Urinary bladder (tissue), 4 donors: ENCODE data around the gene RFX4. TPM values are rescaled to one million over a fixed set of nuclear protein-coding genes. Genes with fewer than 3 reads are reported as not detected.
"Not testable (repeated sequence)": the region's sequence is repeated elsewhere in the genome, so short reads cannot be mapped to it uniquely, and the experiment has no call there.

Source experiments
- DNase-seq: peaks from one replicate; pipeline ENCODE4 v3.0.0-alpha.2; 2015; ENCODE audit errors: extremely low spot score
- H3K27ac ChIP-seq: one replicate; pipeline ENCODE4 v1.5.1; 2013; ENCODE audit warnings: low read depth, mild to moderate bottlenecking, moderate library complexity
- H3K36me3 ChIP-seq: one replicate; pipeline ENCODE4 v1.6.1; 2013; ENCODE audit warnings: mild to moderate bottlenecking, moderate library complexity; ENCODE audit not compliant: insufficient read depth
- H3K4me1 ChIP-seq: one replicate; pipeline ENCODE4 v1.6.1; 2013; ENCODE audit warnings: mild to moderate bottlenecking, moderate library complexity; ENCODE audit not compliant: insufficient read depth
- H3K4me3 ChIP-seq: one replicate; pipeline ENCODE4 v1.5.1; 2013; ENCODE audit warnings: low read depth, low read length
- WGBS: extraction: QIAGEN DNeasy Blood & Tissue Kit; methylation state at CpG from one replicate; pipeline ENCODE4 v1.1.7; 2013; 5-methylcytosine and 5-hydroxymethylcytosine counted together
- polyA plus RNA-seq: library from polyadenylated mRNA; stranded (reverse); fragments of 200-250 nt; gene quantifications from one replicate; pipeline ENCODE4 v1.2.3, GENCODE V29; 2013
- total RNA-seq: library from RNA; depleted of rRNA; stranded (reverse); fragments of >200 nt; gene quantifications from one replicate; pipeline ENCODE4 v1.2.3, GENCODE V29; 2014
- donor health status: healthy with polysubstance abuse.
- donor health status: healthy.

The RFX4 gene
- total and polyA plus RNA-seq, 2 donors: not detected

DNA sequence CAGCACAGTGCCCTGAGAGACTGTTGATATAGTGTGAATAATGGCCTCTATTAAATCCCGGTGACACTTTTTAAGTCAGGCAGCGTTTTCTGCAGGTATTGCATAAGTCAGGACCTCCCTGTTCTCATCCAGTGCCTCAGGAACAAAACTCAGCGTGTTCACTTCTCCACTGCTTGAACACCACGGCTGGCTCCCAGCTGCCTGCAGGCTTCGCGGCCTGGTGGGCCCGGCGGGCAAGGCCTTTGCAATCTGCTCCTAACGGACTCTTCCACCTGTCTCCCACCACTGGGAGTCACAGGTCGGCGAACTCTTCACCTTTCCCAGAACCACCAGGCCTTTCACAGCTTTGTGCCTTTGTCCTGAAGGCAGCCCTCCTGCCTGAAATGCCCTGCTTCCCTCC, 18.7 kb downstream of the RFX4 start:
- H3K27ac ChIP-seq: no peak overlapping the region
- DNase-seq: no peak
- no peak overlapping the region for H3K4me3 ChIP-seq
- H3K36me3 ChIP-seq: no peaks in the 10 kb centered on the region
- WGBS: 82% methylated on average over 11 of the region's 11 CpGs
- no peaks in the 10 kb centered on the region for H3K4me1 ChIP-seq

- DNase-seq: no peak
- H3K27ac ChIP-seq: no peak overlapping the region
- H3K4me3 ChIP-seq: no peak overlapping the region
- WGBS: 88% methylated on average over 4 of the region's 4 CpGs
- H3K4me1 ChIP-seq: no peaks in the 10 kb centered on the region
- H3K36me3 ChIP-seq: no peaks in the 10 kb centered on the region
These were observed 19.3 kb downstream of the RFX4 start for GRCh38 chr12:106602076-106602475.

- no peaks in the 10 kb centered on the region for H3K36me3 ChIP-seq
- no peak for DNase-seq
- no peak overlapping the region for H3K27ac ChIP-seq
- 84% methylated on average over 2 of the region's 2 CpGs for WGBS
- H3K4me3 ChIP-seq: no peak overlapping the region
- H3K4me1 ChIP-seq: no peaks in the 10 kb centered on the region
These were observed 22.4 kb downstream of the RFX4 start for GRCh38 chr12:106605254-106605653.

GRCh38 chr12:106620588-106620987, 37.8 kb downstream of the RFX4 start:
- H3K27ac ChIP-seq, H3K4me3 ChIP-seq, H3K36me3 ChIP-seq, H3K4me1 ChIP-seq, DNase-seq: not testable (repeated sequence)
- WGBS: 93% methylated on average over 5 of the region's 5 CpGs

- Histone ChIP-seq H3K27ac (no peak overlapping the region), H3K4me1 (no peaks in the 10 kb centered on the region), H3K36me3 (no peaks in the 10 kb centered on the region), H3K4me3 (no peak overlapping the region)
- no peak for DNase-seq
These were observed 43.2 kb downstream of the RFX4 start for GRCh38 chr12:106625976-106626375.

- Histone ChIP-seq H3K36me3 (no peaks in the 10 kb centered on the region), H3K4me1 (no peaks in the 10 kb centered on the region), H3K4me3 (no peak overlapping the region), H3K27ac (no peak overlapping the region)
- no peak for DNase-seq
- 50% methylated on average over 12 of the region's 12 CpGs for WGBS
These were observed 47.2 kb downstream of the RFX4 start for GRCh38 chr12:106629797-106630659.

DNA sequence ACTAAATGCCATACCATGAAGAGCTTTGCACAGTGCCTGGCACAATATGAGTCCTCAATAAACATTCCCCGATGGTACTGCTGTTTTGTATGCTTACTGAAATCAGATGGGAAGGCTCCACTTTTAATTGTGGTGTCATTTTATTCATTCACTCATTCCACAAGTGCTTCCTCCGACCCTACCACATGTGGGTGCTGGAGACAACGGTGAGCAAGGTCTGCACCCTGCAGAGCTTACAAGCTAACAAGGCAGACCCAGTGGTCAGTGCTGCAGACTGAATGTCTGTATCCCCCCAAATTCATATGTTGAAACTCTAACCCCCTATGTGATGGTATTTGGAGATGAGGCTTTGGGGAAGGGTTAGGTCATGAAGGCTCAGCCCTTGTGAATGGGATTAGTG, 48.3 kb downstream of the RFX4 start:
- DNase-seq: no peak
- H3K27ac ChIP-seq: no peak overlapping the region
- H3K4me1 ChIP-seq: no peaks in the 10 kb centered on the region
- no peak overlapping the region for H3K4me3 ChIP-seq
- H3K36me3 ChIP-seq: no peaks in the 10 kb centered on the region
- 78% methylated on average over 3 of the region's 3 CpGs for whole genome bisulfite sequencing

DNA sequence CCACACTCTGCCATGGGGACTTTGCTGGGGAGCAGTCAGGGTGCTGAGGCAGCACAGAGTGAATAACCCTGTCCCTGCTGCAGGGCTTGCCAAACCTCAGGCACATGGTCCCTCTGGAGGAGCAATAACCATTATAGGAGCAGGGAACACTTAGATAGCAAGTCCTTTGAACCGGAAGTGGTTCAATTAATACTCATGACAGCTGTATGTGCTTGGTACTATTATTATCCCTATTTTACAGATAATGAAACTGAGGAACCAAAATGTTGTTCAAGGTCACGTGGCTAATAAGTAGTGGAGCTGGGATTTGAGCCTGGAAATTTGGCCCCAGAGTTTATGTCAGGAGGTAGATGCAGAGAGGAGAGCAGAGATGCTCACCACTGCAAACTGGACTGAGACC, 49.0 kb downstream of the RFX4 start:
- no peaks in the 10 kb centered on the region for H3K36me3 ChIP-seq
- no peak overlapping the region for H3K27ac ChIP-seq
- DNase-seq: no peak
- 67% methylated on average over 2 of the region's 2 CpGs for WGBS
- H3K4me1 ChIP-seq: no peaks in the 10 kb centered on the region
- H3K4me3 ChIP-seq: no peak overlapping the region

- Histone ChIP-seq H3K4me3 (no peak overlapping the region), H3K36me3 (no peaks in the 10 kb centered on the region), H3K4me1 (no peaks in the 10 kb centered on the region), H3K27ac (no peak overlapping the region)
- WGBS: 73% methylated on average over 7 of the region's 7 CpGs
- DNase-seq: no peak
These were observed 50.1 kb downstream of the RFX4 start for GRCh38 chr12:106632797-106633450.

DNA sequence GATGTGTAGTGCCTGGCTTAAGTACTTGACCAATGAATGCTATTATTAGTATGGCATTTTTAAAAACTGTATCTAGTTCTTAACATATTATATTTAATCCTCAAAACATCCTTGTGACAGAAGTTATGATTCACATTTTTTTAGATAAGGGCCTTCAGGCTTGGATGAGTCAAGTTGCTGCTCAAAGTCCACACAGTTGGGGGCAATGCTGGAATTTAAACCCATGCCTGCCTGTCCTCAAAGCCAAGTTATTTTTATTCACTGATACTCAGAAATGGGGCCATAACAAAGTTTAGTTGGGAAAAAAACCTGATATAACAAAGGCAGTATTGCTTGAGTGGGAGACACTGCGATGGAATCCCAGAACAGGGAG, 50.6 kb downstream of the RFX4 start:
- Histone ChIP-seq H3K4me3 (no peak overlapping the region), H3K4me1 (no peaks in the 10 kb centered on the region), H3K36me3 (no peaks in the 10 kb centered on the region), H3K27ac (no peak overlapping the region)
- 90% methylated on average over 1 of the region's 1 CpG for WGBS
- no peak for DNase-seq

GRCh38 chr12:106634206-106634605, 51.4 kb downstream of the RFX4 start:
- 75% methylated on average over 7 of the region's 7 CpGs for WGBS
- Histone ChIP-seq H3K4me3 (no peak overlapping the region), H3K27ac (no peak overlapping the region), H3K4me1 (no peaks in the 10 kb centered on the region), H3K36me3 (no peaks in the 10 kb centered on the region)
- no peak for DNase-seq

DNA sequence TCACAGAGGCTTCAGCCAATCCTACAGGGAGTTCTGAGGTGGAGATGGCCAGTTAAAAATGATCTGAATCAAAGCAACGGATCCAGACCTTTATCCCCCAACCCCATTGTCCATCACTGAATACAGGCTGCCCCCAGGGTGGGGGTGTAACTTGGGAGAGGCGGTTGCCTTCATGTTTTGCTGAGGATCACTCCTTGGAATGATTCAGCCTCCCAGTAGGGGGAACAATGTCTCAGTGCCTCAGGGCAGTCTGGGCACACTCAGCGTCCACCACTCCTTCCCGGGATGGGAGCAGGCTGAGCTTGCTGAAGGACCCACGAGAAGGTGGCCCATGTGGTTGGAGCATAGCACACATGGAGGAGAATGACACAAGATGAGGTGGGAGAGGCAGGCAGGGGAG, 60.2 kb downstream of the RFX4 start:
- Histone ChIP-seq H3K4me1 (no peaks in the 10 kb centered on the region), H3K27ac (no peak overlapping the region), H3K36me3 (no peaks in the 10 kb centered on the region), H3K4me3 (no peak overlapping the region)
- WGBS: 65% methylated on average over 5 of the region's 5 CpGs
- no peak for DNase-seq

- H3K4me1 ChIP-seq: no peaks in the 10 kb centered on the region
- H3K4me3 ChIP-seq: no peak overlapping the region
- no peak for DNase-seq
- H3K27ac ChIP-seq: no peak overlapping the region
- WGBS: 88% methylated on average over 16 of the region's 16 CpGs
- H3K36me3 ChIP-seq: no peaks in the 10 kb centered on the region
These were observed 61.7 kb downstream of the RFX4 start for GRCh38 chr12:106644335-106645073.

GRCh38 chr12:106645074-106645421, 62.2 kb downstream of the RFX4 start:
- DNase-seq: no peak
- Histone ChIP-seq H3K4me3 (no peak overlapping the region), H3K36me3 (no peaks in the 10 kb centered on the region), H3K27ac (no peak overlapping the region), H3K4me1 (no peaks in the 10 kb centered on the region)
- 83% methylated on average over 16 of the region's 16 CpGs for WGBS
